Chondrocyte (in vitro differentiated cells): Measurements from ENCODE around the gene KLHL10. TPM values are rescaled to one million over a fixed set of nuclear protein-coding genes. Genes with fewer than 3 reads are reported as not detected.
A peak's percentile ranks its signal among the peaks of the same experiment; 100 is the strongest.

ENCODE experiments used
- DNase-seq: peaks from one replicate; pipeline ENCODE4 v3.0.0; 2021; ENCODE audit warnings: mixed read lengths, low spot score
- H3K27ac Mint-ChIP-seq: one replicate; pipeline ENCODE4 v1.8.0; 2021; ENCODE audit warnings: mild to moderate bottlenecking, moderate library complexity, mixed read lengths; ENCODE audit not compliant: unreplicated experiment
- H3K27me3 Mint-ChIP-seq: 2 replicates; pipeline ENCODE4 v1.8.0; 2021; ENCODE audit warnings: low read depth, mixed read lengths
- H3K36me3 Mint-ChIP-seq: 2 replicates; pipeline ENCODE4 v1.8.0; 2021; ENCODE audit warnings: low read depth, mixed read lengths
- H3K4me1 Mint-ChIP-seq: 2 replicates; pipeline ENCODE4 v1.8.0; 2021; ENCODE audit warnings: low read depth, mild to moderate bottlenecking, mixed read lengths
- H3K4me3 Mint-ChIP-seq: one replicate; pipeline ENCODE4 v1.8.0; 2021; ENCODE audit warnings: mild to moderate bottlenecking, moderate library complexity, mixed read lengths; ENCODE audit not compliant: unreplicated experiment
- H3K9me3 Mint-ChIP-seq: 2 replicates; pipeline ENCODE4 v1.8.0; 2021; ENCODE audit warnings: low read depth, mixed read lengths
- CTCF ChIP-seq: fragments of 200-600 bp; sonication (generic); IDR thresholded peaks from 2 replicates; pipeline ENCODE4 v1.5.0; 2021; ENCODE audit warnings: antibody characterized with exemption, mild to moderate bottlenecking, moderate library complexity
- total RNA-seq: library from RNA; stranded (reverse); gene quantifications from 3 replicates; pipeline ENCODE4 v1.2.1, GENCODE V29; 2021

The KLHL10 gene
- total RNA-seq, 1 donor from 2014 or later, result not detected

- Mint-ChIP-seq H3K9me3 (no peaks in the 10 kb centered on the region), H3K36me3 (peaks cover 43% of the 10 kb centered on the region), H3K4me1 (no peaks in the 10 kb centered on the region), H3K4me3 (no peak overlapping the region), H3K27ac (no peak overlapping the region), H3K27me3 (no peaks in the 10 kb centered on the region)
- DNase-seq, result no peak
- no peak for TF ChIP-seq CTCF
Measured at GRCh38 chr17:41888332-41888965, 50.8 kb downstream of the KLHL10 start.

- Mint-ChIP-seq H3K27me3 (no peaks in the 10 kb centered on the region), H3K9me3 (no peaks in the 10 kb centered on the region), H3K27ac (no peak overlapping the region), H3K4me1 (peaks cover 12% of the 10 kb centered on the region), H3K4me3 (no peak overlapping the region), H3K36me3 (peaks cover 38% of the 10 kb centered on the region)
- TF ChIP-seq CTCF, result no peak
- DNase-seq, result no peak
Measured at GRCh38 chr17:41891135-41892020, 53.8 kb downstream of the KLHL10 start.

GRCh38 chr17:41892021-41892376 lies 54.4 kb downstream of the KLHL10 start:
- no peak for DNase-seq
- H3K4me3 Mint-ChIP-seq, result no peak overlapping the region
- H3K27ac Mint-ChIP-seq, result peak overlapping the region; percentile 61
- H3K4me1 Mint-ChIP-seq, result peaks cover 12% of the 10 kb centered on the region
- no peaks in the 10 kb centered on the region for H3K9me3 Mint-ChIP-seq
- no peaks in the 10 kb centered on the region for H3K27me3 Mint-ChIP-seq
- peaks cover 40% of the 10 kb centered on the region for H3K36me3 Mint-ChIP-seq
- no peak for TF ChIP-seq CTCF

- no peak overlapping the region for H3K27ac Mint-ChIP-seq
- TF ChIP-seq CTCF, result no peak
- H3K4me1 Mint-ChIP-seq, result peaks cover 12% of the 10 kb centered on the region
- no peaks in the 10 kb centered on the region for H3K9me3 Mint-ChIP-seq
- no peak overlapping the region for H3K4me3 Mint-ChIP-seq
- peaks cover 41% of the 10 kb centered on the region for H3K36me3 Mint-ChIP-seq
- no peaks in the 10 kb centered on the region for H3K27me3 Mint-ChIP-seq
- no peak for DNase-seq
Measured at GRCh38 chr17:41893384-41893783, 55.8 kb downstream of the KLHL10 start.

GRCh38 chr17:41894791-41895331 lies 57.2 kb downstream of the KLHL10 start:
- no peaks in the 10 kb centered on the region for H3K9me3 Mint-ChIP-seq
- peaks cover 12% of the 10 kb centered on the region for H3K4me1 Mint-ChIP-seq
- no peak overlapping the region for H3K4me3 Mint-ChIP-seq
- H3K27ac Mint-ChIP-seq, result peak overlapping the region; percentile 73
- TF ChIP-seq CTCF, result no peak
- no peak for DNase-seq
- H3K36me3 Mint-ChIP-seq, result peaks cover 51% of the 10 kb centered on the region
- H3K27me3 Mint-ChIP-seq, result no peaks in the 10 kb centered on the region
